GM19328 (cell line): ENCODE measurements around the gene ZNF516.

Source experiments
- ATAC-seq: cut with Tn5 transposase; IDR thresholded peaks from one replicate; pipeline ENCODE4 v1.9.1; 2021; ENCODE audit warnings: mild to moderate bottlenecking, moderate library complexity; ENCODE audit not compliant: unreplicated experiment

The ZNF516 gene

DNA sequence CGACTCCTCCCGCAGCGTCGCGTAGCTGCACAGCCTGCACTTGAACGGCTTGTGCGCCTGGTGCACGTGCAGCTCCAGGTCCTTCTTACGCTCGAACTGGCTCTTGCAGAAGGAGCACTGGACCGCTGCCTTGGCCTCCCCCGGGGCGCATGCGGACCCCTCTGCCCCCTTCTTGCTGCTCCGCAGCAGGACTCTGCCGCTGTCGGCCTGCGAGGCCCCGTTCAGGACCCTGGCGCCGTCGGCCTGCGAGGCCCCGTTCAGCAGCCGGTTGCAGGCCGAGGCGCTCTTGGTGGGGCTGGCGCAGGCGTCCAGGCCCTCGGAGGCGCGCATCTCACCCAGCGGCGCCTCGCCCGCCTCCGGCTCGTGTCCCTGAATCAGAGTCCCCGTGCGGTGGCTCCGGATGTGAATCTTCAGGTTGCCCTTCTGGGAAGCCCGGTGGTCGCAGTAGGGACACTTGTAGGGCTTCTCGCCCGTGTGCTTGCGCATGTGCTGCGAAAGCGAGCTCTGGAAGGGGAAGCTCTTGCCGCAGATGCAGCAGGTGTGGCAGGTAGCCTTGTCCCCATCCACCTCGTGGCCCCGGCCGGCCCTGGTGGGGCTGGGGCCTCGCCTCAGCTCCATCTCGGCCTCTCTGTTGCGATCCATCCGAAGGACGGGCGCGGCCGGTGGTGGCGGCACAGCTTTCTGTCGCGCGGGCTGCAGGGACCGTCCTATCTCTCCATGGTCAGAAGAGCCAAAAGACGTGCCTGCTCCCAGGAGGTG lies 52.5 kb downstream of the ZNF516 start:
- ATAC-seq, result no peak

DNA sequence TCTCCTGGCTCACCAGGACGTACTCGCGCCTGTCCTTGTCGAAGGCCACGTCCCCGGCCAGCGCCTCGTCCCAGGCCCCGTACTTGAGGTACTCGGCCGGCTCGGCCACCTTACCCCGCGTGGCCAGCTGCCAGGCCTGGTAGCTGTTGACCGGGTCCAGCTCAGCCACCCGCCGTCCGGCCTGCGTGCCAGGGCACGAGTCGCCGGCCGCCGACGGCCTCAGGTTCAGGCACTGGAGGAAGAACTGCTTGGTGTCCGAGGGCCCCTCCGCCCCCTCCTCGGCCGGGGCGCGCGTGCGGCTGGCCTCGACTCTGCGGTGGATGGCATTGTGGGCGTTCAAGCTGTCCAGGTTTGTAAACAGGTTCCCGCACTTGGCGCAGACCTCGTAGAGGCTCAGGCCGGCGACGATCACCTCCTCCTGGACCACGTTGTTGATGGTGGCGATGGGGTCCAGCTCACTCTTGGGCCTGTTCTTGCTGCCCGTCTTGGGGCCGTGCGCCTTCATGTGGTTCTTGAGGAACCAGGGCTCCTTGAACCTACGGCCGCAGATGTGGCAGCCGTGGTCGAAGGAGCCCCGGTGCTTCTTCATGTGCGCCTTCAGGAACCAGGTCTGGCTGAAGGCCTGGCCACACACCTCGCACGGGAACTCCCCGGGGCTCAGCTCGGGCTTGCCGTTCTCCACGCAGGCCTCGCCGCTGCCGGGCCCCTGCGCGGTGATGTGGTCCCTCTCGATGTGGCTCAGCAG lies 53.2 kb downstream of the ZNF516 start:
- ATAC-seq, result no peak

DNA sequence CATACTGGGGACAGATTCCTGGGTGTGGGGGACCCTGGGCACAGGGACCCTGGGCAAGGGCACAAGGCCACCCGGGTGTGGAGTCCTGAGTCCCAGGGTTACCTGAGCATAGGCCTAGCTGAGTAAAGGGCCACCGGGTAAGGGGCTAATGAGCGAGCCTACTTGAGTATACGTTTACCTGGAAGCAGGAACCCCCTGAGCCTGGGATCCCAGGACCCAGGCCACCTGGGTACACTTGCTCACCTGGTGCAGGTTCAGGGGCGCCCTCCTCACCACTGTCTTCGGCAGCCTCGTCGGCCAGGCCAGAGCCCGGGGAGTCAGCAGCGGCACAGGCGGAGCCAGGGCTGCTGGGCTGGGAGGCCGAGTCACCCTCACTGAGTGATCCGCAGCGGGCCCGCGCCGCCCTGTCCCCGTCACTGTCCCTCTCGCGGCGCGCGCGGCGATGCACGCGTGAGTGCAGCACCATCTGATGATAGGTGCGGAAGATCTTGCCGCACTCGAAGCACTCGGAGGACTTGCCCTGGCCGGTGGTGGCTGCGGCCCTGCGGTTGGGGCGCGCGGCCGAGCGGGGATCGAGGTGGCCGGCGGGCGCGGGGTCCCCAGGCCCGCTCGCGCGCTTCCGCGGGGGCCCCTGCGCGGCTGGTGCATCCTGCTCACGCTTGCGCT lies 53.9 kb downstream of the ZNF516 start:
- ATAC-seq, result no peak

DNA sequence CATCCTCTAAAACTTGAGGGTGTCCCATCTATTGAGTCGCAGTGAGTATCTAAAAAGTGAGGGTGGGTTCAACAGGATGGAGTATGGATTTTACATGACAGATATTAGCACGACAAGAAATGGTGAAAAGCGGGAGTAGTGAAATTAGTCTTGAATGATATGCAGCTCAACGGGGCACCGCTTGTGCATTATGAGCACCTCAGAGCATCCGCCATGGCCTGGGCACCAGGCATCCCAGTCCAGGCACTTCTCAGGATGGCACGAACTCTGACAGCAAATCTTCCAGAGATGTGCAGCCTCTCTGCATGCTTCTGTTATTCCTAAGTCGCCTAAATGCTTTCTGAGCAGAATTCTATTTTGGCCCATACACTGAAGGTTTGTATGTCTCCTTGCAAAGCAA lies 57.1 kb downstream of the ZNF516 start:
- ATAC-seq, result no peak

DNA sequence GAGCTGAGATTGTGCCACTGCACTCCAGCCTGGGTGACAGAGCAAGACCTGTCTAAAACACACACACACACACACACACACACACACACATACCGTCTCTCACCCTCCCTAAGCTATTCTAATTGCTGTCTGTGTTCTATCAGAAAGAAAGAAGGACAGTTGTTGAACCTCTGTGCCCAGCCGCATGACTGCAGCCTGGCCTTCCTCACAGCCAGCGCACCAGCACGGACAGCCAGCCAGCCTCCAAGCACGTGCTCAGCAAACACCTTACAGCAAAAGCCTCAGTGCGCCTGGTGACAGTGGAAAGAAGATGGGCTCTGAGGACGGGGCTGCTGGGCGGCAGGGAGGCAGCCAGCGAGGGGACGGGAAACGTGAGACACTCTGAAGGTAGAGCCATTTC lies 58.0 kb downstream of the ZNF516 start:
- ATAC-seq, result no peak

DNA sequence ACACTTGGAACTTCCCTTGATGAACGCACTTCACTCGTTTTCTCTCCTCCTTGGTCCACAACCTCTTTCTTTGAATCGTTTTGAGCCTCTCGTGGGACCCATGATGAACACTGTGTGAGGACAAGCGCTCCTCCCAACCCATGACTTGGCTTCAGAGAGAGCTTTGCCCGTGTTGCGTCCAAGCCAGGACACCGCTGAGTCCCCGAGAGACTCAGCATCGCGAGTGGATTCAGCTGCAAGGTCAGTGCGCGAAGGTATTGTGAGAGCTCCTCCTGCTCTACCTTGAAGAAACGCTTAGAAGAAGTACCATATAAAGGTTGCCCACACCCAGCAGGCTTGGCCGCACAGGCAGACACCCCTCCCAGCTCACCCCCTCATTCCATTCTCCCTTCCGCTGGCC lies 58.7 kb downstream of the ZNF516 start:
- ATAC-seq, result no peak

DNA sequence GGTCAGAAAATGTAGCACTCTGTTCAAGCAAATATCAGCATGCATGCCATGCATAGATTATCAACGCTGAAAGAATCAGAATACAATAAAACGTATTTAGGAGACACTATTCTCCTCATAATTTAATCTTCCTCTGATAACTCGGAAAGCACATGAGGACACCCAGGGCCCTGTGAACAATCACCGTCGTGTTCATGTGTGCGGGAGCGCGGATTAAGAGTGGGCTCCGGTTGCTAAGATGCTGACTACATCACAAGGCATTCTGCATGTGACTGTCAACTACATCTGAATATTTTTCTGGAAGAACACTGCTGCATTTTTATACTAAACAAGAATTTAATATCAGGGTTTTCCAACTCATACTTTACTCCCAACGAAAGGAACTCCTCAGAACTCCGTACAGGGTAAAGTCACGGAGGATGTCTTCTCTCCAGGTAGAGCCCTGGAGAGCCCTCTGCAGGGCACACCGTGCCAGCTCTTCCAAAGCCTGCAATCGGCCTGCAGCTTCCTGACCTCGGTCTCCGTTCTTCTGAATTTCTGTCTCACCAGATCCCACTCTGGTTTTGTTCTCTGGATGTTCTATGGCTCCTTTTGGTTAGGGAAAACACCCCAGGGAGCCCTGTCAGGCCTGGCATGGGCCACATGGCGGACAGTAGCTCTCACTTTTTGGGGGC lies 59.6 kb downstream of the ZNF516 start:
- no peak for ATAC-seq

DNA sequence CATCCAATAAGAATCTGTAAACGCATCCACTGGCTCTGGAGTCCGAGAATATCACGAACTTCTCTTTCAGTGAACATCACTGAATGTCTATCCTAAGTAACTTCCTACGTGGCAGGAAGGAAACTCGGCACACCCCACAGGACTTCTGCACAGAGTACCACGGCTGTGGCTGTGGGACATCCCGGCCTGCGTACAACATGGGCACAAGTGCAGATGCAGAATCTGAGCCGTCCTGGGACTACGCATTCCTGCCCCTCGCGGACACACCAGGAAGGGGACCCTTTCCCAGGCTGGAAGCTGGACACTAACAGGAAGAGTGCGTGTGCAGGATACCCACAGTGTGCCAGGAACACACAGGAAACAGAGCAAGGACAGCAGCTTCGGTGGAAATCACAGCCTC lies 60.6 kb downstream of the ZNF516 start:
- ATAC-seq, result no peak

DNA sequence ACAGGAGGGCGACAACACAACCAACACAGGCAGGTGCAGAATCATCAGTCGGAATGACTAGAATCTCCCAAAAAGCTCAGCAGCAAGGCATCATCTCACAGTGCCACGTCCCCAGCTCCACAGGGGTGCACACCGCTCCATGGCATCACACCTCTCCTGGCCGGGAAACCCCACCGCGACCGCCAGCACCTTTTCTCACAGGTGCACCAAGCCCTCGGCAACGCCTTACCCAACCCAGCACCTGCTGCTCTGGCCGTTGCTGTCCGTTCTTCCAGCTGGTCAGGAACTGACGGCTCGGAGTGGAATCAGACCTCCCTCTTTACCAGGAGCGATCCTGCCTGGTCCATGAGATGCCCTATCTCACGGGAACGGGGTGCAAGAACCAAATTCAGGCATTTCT lies 61.3 kb downstream of the ZNF516 start:
- ATAC-seq, result no peak

DNA sequence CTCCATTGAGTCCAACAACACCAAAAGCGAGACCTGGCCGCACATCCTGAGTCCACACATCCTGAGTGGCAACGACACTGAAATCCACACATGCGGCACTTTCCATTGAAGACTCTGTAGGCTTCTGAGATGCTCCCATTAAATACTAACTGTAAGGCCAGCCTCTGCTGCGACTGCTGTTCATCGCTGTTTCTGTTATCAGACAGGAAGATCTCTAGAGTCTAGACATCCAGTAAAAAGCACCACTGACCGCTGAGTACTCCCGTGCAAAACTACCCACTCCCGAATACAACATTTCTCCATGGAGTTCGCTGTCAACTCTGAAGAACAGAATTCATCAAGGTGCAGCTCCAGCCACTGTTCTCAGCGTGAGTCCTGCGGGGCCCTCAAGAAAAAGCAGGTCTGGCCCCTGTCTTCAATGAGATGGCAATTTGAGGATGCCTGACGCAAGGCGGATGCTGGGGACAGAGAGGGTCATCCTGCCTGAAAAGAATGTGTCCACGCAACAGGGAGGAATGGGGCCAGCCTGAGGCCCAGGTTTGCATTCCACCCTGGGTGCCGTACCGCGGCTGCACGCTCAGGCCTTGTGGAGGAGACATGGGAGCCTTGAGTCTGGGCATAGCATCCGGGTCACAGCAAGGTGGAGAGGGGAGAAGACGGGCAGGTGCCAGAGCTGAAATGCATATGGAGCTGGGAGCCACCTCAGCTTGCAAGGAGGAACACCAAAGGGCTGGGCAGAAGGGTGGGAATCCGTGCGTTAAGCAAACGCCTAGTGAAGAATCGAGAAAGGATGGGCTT lies 61.9 kb downstream of the ZNF516 start:
- no peak for ATAC-seq

DNA sequence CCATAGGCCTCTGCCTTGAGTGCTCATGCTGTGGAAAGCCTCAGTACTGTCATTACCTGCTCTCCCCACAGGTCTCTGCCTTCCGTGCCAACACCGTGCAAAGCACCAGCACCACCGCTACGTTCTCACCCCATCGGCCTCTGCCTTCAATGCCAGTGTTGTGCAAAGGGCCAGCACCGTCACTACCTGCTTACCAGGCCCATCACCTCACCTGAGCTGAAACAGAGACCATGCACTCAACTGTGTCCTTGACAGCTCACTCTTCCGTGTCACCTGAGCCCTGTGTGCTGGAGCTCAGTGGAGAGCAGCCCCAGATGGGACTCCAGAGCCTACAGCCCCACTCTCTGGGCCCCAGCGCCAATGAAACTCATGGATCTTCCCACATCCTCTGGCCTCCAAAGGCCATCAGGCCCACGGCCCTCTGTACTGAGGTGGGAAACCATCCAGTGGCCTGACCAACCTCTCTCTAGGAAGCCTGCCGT lies 62.7 kb downstream of the ZNF516 start:
- ATAC-seq, result no peak

DNA sequence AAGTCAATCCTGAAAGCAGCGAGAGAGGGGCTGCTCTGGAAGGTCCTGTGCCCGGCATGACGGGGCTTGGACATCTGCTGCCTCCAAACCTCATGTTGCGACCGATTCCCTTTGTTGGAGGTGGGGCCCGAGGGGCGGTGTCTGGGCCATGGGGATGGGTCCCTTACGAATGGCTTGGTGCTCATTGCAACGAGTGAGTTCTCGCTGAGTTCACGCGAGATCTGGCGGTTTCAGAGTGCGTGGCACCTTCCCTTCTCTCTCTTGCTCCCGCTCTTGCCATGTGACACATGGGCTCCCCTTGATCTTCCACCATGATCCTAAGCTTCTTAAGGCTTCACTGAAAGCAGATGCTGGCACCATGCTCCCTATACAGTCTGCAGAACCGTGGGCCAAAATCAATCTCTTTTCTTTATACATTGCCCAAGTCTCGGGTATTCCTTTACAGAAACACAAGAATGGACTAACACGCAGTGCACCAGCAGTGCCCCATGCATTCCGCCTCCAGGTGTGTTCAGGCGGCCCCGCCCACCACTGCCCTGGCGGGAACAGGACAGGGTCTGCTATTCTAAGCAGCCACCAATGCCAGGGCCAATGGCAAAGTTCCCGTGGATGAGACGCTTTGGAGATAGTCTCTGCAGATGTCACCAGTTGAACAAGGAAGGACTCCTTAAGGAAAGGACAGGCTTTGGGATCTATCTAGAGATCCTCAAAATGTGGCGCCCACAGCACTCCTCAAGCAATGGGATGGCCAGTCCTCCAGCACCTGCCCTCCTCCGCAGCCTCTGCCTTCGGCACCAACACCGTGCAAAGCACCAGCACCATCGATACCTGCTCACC lies 63.4 kb downstream of the ZNF516 start:
- no peak for ATAC-seq

DNA sequence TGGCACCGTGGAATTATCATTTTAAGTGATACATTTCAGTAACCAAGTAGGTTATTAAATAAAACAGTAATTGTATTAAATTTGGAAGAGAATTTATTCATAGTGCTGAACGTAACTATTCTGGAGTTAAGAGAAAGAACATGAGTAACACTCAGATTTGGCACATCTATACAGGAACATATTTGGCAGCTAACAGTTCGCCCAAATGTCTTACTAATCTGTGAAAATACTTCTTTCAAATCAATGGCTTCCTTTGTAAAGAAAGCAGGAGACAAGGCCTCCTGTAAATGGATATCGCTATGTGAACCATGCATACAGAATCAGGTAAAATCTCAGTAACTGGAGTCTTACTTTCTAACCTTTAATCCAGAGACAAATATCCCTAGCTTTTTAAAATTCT lies 64.4 kb downstream of the ZNF516 start:
- no peak for ATAC-seq

DNA sequence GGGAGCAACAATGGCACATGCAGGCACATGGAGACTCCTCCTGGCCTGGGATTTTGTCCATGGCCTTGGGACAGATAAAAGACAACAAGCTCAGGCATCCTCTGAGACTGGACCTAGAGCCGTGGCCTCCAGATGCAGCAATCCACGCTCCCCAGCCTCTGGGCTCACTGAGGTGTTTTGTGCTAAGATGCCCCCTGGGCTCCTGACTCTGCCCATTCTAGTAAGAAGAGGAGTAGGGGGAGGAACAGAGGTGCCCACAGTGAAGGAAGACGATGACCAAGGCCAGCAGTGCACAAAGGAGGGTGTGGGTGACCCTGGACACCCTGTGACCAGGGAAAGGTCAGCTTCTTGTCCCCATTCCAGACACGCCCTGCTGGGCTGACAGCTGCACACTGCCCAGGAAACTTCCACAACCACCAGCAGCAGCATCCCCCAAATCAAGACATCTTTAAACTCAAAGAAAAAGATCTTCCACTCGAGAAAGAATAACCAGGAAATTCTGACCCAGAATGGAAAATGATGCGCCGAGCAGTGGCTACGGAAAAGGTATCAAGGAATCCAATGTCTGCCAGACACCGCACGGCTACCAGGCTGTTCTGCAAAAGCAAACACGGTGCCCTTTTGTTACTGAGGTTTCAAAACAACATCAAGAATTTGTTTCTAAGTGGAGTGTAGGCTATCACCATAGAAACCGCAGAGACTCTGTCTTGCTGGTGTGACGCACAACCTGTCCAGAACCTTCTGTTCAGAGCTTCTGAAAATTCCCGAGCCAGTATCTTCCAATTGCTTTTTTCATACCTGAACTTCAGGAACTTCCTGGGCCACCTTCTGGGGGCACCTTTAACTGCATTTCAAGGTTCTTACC lies 65.5 kb downstream of the ZNF516 start:
- ATAC-seq, result no peak

DNA sequence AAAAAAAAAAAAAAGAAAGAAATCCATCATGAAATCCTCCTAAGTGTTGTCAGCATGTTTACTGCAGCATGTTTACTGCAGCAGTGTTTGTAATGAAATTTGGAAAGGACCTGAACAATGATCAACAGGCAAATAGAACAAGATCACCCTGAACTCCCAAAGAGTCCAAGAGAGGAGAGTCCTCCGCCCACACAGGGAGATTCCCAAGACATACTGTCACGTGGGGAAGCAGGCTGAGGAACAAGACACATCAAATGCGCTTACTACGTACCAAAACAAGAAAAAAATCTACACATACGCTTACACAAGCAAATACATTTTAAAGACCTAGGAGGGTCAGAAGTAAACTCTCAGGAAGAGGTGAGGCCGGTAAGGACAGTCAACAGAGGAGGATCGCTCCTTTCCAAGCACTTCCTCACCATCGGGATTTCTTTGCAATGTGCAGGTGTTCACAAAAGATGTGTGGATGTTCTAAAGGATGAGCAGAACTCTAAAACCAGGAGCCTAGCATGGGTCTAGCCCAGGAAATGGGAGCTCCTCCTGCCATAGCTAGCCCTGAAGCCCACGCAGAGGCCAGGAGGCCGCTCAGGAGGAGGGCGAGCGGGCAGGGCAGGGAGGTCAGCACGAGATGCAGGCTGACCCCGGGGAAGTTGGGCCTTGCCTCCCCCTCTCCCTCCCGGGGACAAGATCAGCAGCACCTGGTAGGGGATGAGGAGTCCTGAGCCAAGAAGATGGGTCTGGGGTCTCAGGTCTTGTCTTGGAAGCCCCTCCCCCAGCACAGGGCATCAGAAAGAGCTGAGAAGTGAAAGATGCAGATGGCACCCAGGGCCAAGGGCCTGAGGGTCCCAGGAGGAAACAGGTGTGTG lies 66.4 kb downstream of the ZNF516 start:
- ATAC-seq, result no peak

DNA sequence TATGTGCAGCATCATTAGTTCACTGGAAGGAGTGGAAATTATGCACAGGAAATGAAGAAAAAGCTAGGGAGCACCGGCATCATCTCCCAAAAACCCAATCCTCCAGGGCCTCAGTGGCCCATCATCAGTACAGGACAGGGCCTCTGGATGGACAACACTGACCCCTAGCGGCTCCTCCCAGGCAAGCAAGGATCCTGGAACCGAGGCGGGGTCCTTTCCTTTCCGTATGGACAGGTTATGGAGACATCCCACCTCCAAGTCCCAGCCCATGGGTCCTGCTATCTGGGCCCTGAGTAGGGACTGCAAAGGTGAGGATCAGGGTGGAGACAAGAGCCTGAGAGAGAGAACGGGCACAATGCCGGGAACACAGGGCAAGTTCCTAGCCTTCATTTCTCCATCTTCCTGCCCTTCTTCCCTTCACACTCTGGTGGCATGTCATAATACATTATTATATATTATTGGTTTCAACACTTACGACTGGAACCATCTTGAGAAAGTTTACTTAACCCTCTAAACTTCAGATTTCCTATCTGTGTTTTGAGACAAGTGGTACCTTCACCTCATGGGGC lies 68.2 kb downstream of the ZNF516 start:
- ATAC-seq, result no peak
